Peyer's patch (tissue), 4 donors: ENCODE data around the gene GNB5.
"Not testable (repeated sequence)": the region's sequence is repeated elsewhere in the genome, so short reads cannot be mapped to it uniquely, and the experiment has no call there.

ENCODE experiments used
- POLR2A ChIP-seq, 2 donors: fragments of 450-650 bp; IDR thresholded peaks; one replicate each; pipeline ENCODE4 v1.5.1; 2017; ENCODE audit warnings: antibody characterized with exemption in 2 of 2, mild to moderate bottlenecking in 2 of 2, moderate library complexity in 2 of 2
- TF ChIP-seq, protein P1 (sequence below), 6 experiments: fragments of 450-650 bp in 4 of 6; fragments of 200-600 bp in 2 of 6; sonication (generic) in 1 of 6; IDR thresholded peaks; one replicate each; pipeline ENCODE4 v1.5.1; 2017 to 2019; ENCODE audit warnings: antibody characterized with exemption in 6 of 6, mild to moderate bottlenecking in 3 of 6, moderate library complexity in 1 of 6

DNA sequence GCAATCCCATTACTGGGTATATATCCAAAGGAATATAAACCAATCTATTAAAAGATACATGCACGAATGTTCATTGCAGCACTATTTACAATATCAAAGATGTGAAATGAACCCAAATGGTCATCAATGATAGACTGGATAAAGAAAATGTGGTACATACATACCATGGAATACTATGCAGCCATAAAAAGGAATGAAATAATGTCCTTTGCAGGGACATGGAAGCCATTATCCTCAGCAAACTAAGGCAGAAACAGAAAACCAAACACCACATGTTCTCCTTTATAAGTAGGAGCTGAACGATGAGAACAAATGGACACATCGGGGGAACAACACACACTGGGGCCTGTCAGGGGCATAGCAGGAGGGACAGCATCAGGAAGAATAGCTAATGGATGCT lies 21.0 kb downstream of the GNB5 start:
- TF ChIP-seq POLR2A (IDR thresholded peaks at IDR 0.05), result not testable (repeated sequence)
- TF ChIP-seq, protein P1, sequence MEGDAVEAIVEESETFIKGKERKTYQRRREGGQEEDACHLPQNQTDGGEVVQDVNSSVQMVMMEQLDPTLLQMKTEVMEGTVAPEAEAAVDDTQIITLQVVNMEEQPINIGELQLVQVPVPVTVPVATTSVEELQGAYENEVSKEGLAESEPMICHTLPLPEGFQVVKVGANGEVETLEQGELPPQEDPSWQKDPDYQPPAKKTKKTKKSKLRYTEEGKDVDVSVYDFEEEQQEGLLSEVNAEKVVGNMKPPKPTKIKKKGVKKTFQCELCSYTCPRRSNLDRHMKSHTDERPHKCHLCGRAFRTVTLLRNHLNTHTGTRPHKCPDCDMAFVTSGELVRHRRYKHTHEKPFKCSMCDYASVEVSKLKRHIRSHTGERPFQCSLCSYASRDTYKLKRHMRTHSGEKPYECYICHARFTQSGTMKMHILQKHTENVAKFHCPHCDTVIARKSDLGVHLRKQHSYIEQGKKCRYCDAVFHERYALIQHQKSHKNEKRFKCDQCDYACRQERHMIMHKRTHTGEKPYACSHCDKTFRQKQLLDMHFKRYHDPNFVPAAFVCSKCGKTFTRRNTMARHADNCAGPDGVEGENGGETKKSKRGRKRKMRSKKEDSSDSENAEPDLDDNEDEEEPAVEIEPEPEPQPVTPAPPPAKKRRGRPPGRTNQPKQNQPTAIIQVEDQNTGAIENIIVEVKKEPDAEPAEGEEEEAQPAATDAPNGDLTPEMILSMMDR (IDR thresholded peaks at IDR 0.05), result not testable (repeated sequence)
